Neural cell (in vitro differentiated cells): ENCODE results near the gene NDUFS3.

Source experiments
- EP300 ChIP-seq: fragments of 450-650 bp; conservative IDR thresholded peaks from 2 replicates; pipeline ENCODE4 v1.6.1; 2014; ENCODE audit warnings: antibody characterized with exemption, mild to moderate bottlenecking, moderate library complexity; ENCODE audit not compliant: poor library complexity, severe bottlenecking
- EZH2 ChIP-seq: fragments of 200-600, 300-800 bp; shearing (Covaris generic), sonication (generic); IDR thresholded peaks from 2 replicates; pipeline ENCODE4 v1.6.1; 2014; ENCODE audit warnings: antibody characterized with exemption, low read length, borderline replicate concordance, mild to moderate bottlenecking; ENCODE audit not compliant: insufficient read depth, poor library complexity, severe bottlenecking
- POLR2AphosphoS5 ChIP-seq: IDR thresholded peaks from 2 replicates; pipeline ENCODE4 v1.6.1; 2012
- RAD21 ChIP-seq: fragments of 450-650 bp; conservative IDR thresholded peaks from 2 replicates; pipeline ENCODE4 v1.6.1; 2014; ENCODE audit warnings: antibody characterized with exemption, mild to moderate bottlenecking, moderate library complexity
- TAF1 ChIP-seq: IDR thresholded peaks from 2 replicates; pipeline ENCODE4 v1.6.1; 2012; ENCODE audit warnings: low read depth
- TF ChIP-seq, protein P1 (sequence below): fragments of 450-650 bp; IDR thresholded peaks from 2 replicates; pipeline ENCODE4 v1.5.1; 2014; ENCODE audit warnings: antibody characterized with exemption, mild to moderate bottlenecking, moderate library complexity; ENCODE audit not compliant: poor library complexity, severe bottlenecking
- TF ChIP-seq, protein P2 (sequence below): IDR thresholded peaks from 2 replicates; pipeline ENCODE4 v1.6.1; 2012; ENCODE audit warnings: borderline replicate concordance

DNA sequence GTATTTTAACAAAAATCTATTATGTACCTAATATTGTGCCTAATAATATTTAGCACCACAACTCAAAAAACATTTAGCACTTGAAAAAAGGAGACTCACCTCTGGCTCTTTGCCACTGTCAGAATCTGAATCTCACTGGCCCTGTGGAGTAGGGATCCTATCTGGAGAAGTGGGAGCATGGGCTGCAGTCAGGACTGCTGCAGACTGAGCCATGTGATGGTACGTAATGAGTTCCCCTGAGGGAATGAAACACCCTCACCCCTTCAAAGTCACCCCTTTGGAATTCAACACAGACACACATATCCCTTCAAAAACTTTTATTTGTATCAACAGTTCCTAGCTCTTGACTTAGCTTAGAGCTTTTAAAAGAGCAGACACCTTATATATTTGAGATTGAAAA is 7.0 kb upstream of the NDUFS3 start:
- TF ChIP-seq, protein P1, sequence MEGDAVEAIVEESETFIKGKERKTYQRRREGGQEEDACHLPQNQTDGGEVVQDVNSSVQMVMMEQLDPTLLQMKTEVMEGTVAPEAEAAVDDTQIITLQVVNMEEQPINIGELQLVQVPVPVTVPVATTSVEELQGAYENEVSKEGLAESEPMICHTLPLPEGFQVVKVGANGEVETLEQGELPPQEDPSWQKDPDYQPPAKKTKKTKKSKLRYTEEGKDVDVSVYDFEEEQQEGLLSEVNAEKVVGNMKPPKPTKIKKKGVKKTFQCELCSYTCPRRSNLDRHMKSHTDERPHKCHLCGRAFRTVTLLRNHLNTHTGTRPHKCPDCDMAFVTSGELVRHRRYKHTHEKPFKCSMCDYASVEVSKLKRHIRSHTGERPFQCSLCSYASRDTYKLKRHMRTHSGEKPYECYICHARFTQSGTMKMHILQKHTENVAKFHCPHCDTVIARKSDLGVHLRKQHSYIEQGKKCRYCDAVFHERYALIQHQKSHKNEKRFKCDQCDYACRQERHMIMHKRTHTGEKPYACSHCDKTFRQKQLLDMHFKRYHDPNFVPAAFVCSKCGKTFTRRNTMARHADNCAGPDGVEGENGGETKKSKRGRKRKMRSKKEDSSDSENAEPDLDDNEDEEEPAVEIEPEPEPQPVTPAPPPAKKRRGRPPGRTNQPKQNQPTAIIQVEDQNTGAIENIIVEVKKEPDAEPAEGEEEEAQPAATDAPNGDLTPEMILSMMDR = no peak
- TF ChIP-seq EP300 (no peak), RAD21 (no peak), EZH2 (no peak), POLR2AphosphoS5 (no peak), TAF1 (no peak)
- TF ChIP-seq, protein P2, sequence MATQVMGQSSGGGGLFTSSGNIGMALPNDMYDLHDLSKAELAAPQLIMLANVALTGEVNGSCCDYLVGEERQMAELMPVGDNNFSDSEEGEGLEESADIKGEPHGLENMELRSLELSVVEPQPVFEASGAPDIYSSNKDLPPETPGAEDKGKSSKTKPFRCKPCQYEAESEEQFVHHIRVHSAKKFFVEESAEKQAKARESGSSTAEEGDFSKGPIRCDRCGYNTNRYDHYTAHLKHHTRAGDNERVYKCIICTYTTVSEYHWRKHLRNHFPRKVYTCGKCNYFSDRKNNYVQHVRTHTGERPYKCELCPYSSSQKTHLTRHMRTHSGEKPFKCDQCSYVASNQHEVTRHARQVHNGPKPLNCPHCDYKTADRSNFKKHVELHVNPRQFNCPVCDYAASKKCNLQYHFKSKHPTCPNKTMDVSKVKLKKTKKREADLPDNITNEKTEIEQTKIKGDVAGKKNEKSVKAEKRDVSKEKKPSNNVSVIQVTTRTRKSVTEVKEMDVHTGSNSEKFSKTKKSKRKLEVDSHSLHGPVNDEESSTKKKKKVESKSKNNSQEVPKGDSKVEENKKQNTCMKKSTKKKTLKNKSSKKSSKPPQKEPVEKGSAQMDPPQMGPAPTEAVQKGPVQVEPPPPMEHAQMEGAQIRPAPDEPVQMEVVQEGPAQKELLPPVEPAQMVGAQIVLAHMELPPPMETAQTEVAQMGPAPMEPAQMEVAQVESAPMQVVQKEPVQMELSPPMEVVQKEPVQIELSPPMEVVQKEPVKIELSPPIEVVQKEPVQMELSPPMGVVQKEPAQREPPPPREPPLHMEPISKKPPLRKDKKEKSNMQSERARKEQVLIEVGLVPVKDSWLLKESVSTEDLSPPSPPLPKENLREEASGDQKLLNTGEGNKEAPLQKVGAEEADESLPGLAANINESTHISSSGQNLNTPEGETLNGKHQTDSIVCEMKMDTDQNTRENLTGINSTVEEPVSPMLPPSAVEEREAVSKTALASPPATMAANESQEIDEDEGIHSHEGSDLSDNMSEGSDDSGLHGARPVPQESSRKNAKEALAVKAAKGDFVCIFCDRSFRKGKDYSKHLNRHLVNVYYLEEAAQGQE = no peak
